Germinal center (tissue), 1 donor: Measurements from ENCODE around the gene PDCL2.

ENCODE experiments used
- DNase-seq: peaks from one replicate; pipeline ENCODE4 v3.0.0; 2012; ENCODE audit warnings: mixed read lengths, low spot score

Gene PDCL2

DNA sequence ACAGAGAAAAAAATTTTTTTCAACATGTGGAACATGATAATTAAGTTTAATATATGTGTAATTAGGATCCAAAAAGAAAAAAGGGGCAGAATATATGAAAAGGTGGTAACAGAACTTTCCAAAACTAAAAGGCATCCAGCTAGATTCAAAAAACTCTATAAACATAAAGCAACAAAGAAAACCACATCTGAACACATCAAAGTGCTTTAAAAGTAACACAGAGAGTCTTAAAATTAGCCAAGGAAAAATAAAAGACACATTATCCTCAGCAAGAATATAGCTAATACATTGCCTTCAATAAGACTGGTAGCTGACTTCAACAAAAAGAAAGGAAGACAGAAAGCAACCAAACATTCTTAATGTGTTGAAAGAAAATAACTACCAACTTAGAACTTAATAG lies 53.5 kb downstream of the PDCL2 start:
- no peak for DNase-seq

- DNase-seq: no peak
Measured at GRCh38 chr4:55534306-55534705, 57.7 kb downstream of the PDCL2 start.

DNA sequence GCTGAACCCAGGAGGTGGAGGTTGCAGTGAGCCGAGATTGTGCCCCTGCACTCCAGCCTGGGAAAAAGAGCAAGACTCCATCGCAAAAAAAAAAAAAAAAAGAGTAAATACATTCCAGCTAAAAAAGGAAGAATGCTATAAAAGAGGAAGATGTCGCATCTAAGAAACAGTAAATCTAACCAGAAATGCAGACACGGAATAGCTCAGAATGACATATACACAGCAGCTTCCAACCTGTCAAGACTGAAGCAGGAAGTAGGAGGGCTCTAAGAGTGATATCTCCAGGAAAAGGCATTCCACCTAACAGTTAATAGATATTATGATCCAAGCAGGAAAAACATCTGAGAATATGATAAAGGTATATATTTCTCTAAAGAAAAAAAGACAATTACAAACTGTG lies 61.4 kb downstream of the PDCL2 start:
- DNase-seq: no peak

GRCh38 chr4:55530167-55530566 lies 61.9 kb downstream of the PDCL2 start:
- no peak for DNase-seq

GRCh38 chr4:55528491-55528890 lies 63.6 kb downstream of the PDCL2 start:
- DNase-seq: no peak

- no peak for DNase-seq
Measured at GRCh38 chr4:55524844-55525571, 67.0 kb downstream of the PDCL2 start.

- no peak for DNase-seq
Measured at GRCh38 chr4:55518442-55518841, 73.6 kb downstream of the PDCL2 start.

- DNase-seq: no peak
Measured at GRCh38 chr4:55517526-55518229, 74.4 kb downstream of the PDCL2 start.

DNA sequence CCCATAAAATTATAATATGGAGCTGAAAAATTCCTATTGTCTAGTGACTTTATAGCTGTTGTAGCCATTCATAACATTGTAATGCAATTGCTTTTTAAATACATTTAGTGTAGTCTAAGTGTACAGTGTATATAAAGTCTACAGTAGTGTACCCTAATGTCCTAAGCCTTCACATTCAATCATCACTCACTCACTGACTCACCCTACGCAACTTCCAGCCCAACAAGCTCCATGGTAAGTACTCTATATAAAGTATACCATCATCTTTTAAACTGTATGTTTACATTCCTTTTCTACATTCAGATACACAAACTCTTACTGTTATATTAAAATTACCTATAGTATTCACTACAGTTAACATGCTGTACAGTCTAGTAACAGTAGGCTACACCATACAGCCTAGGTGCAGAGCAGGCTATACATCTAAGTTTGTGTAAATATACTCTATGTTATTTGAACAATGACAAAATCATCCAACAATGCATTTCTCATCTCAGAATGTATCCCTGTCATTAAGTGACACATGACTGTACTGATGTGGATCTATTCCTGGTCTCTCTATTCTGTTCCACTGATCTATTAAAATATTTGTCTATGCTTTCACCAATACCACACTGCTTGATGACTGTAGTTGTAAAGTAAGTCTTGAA lies 79.0 kb downstream of the PDCL2 start:
- DNase-seq: no peak

GRCh38 chr4:55512077-55512476 lies 80.0 kb downstream of the PDCL2 start:
- no peak for DNase-seq

GRCh38 chr4:55510685-55511084 lies 81.4 kb downstream of the PDCL2 start:
- DNase-seq: no peak

GRCh38 chr4:55509266-55509665 lies 82.8 kb downstream of the PDCL2 start:
- no peak for DNase-seq

DNA sequence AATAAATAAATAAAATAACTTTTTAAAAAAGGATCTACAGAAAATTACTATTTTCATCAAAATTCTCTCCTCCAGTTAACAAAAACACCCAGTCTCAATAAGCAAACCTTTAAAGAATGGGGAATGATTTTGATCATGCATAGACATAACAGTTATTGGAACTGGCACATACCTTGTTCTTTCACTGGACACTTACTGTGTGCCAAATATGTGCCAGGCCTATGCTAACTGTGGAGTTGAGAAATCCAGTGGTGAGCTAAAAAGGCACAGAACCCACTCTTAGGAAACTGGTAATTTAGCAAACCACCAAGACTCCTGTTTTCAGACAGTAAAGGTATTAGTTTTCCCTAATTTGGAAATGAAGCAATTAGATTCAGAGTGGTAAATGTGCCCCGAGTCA lies 84.4 kb downstream of the PDCL2 start:
- no peak for DNase-seq
